HepG2 (cell line): ENCODE data around the gene CGA. TPM values are rescaled to one million over a fixed set of nuclear protein-coding genes. Genes with fewer than 3 reads are reported as not detected.

Source experiments
- ATF7 ChIP-seq, 2 experiments: fragments of 450-650 bp in 1 of 2; sonication (generic) in 1 of 2; formaldehyde crosslinking in 1 of 2; IDR thresholded peaks; 2 replicates each; pipeline versions ENCODE4 v1.4.0 to v1.6.1; 2016 to 2020; ENCODE audit warnings: antibody characterized with exemption in 1 of 2, mild to moderate bottlenecking in 1 of 2, missing genetic modification reagents in 1 of 2
- KDM5A ChIP-seq: fragments of 200-600 bp; sonication (generic); IDR thresholded peaks from 2 replicates; pipeline ENCODE4 v1.7.0; 2018; ENCODE audit warnings: antibody characterized with exemption, mild to moderate bottlenecking, low read length, borderline replicate concordance
- NFE2L2 ChIP-seq: fragments of 150-350 bp; IDR thresholded peaks from 2 replicates; pipeline ENCODE4 v1.6.1; 2014; ENCODE audit warnings: low read length
- ZNF780A ChIP-seq: sonication (generic); formaldehyde crosslinking; IDR thresholded peaks from 2 replicates; pipeline ENCODE4 v1.8.0; 2022; ENCODE audit warnings: mild to moderate bottlenecking, missing genetic modification reagents, moderate library complexity
- polyA plus RNA-seq, 8 experiments: library from polyadenylated mRNA; depleted of rRNA in 3 of 8; stranded (reverse) in 7 of 8; unstranded in 1 of 8; fragments of >200 nt; fragmentation: Illumina TruSeq in 4 of 8; extraction: Trizol in 4 of 8; gene quantifications; 2 replicates each; pipeline versions ENCODE4 v1.2.1 to v1.2.3, GENCODE V29; 2011 to 2016; ENCODE audit warnings: low read depth in 4 of 8, missing spikeins in 1 of 8, mixed read lengths in 1 of 8; ENCODE audit not compliant: insufficient read depth in 1 of 8
- total RNA-seq, 5 experiments: library from RNA; depleted of rRNA; stranded (reverse); fragments of >200 nt; fragmentation: Illumina TruSeq; extraction: Trizol; gene quantifications; 2 replicates each; pipeline ENCODE4 v1.2.3, GENCODE V29; 2016; ENCODE audit warnings: low read depth in 1 of 5
- TF ChIP-seq, protein P1 (sequence below): sonication (generic); formaldehyde crosslinking; IDR thresholded peaks from 2 replicates; pipeline ENCODE4 v1.4.0; 2020; ENCODE audit warnings: missing genetic modification reagents, borderline replicate concordance
- TF ChIP-seq, protein P2 (sequence below), 2 experiments: fragments of 450-650 bp in 1 of 2; sonication (generic) in 1 of 2; formaldehyde crosslinking in 1 of 2; IDR thresholded peaks; 2 replicates each; pipeline versions ENCODE4 v1.6.1 to v1.8.0; 2016 to 2022; ENCODE audit warnings: antibody characterized with exemption in 1 of 2, mild to moderate bottlenecking in 1 of 2, missing genetic modification reagents in 1 of 2

Gene CGA
- total and polyA plus RNA-seq, 2 of the 13 experiments (the other 11 are each of a cell fraction or from before 2014, with no cell fraction given), result 0.09 TPM; not detected in 1

DNA sequence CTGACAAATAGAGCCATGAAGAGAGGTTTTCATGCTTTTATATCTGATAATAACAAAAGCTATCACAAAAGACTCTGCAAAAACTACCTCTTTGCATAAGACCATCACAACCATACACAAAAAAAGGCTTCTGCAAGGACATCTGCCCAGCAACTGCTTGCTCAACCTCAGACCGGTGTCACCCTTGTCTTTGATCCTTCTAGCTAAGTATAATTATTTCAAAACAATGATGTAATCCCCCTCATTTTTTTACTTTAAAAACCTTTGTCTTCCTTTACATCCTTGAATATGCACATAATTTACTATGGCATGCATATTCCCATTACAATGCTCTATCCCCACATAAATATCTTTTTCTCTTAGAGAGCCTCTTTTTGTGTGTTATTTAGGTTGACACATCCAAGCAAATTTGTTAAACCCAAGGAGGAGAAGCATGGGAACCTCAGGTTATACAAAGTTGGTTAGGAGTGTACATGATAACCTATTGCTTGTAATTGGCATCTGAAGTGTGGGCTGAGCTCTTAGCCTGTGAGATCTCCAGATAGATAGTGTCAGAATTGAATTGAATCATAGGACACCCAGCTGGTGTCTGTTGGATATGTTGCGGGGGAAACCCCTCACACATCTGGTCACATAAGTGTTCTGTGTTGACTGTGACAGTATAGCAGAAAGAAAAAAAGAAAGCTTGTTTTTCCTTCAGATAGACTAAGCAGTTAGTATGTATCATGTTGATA is 20.7 kb upstream of the CGA start (continued):
- TF ChIP-seq, protein P1, sequence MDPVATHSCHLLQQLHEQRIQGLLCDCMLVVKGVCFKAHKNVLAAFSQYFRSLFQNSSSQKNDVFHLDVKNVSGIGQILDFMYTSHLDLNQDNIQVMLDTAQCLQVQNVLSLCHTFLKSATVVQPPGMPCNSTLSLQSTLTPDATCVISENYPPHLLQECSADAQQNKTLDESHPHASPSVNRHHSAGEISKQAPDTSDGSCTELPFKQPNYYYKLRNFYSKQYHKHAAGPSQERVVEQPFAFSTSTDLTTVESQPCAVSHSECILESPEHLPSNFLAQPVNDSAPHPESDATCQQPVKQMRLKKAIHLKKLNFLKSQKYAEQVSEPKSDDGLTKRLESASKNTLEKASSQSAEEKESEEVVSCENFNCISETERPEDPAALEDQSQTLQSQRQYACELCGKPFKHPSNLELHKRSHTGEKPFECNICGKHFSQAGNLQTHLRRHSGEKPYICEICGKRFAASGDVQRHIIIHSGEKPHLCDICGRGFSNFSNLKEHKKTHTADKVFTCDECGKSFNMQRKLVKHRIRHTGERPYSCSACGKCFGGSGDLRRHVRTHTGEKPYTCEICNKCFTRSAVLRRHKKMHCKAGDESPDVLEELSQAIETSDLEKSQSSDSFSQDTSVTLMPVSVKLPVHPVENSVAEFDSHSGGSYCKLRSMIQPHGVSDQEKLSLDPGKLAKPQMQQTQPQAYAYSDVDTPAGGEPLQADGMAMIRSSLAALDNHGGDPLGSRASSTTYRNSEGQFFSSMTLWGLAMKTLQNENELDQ (CRISPR knock-in tag), result no peak
- TF ChIP-seq NFE2L2 (no peak), ATF7 (IDR thresholded peaks at IDR 0.05) (peak; percentile 56), ATF7 (CRISPR knock-in tag; IDR thresholded peaks at IDR 0.05) (no peak), ZNF780A (CRISPR knock-in tag) (no peak), KDM5A (no peak)
- TF ChIP-seq, protein P2, sequence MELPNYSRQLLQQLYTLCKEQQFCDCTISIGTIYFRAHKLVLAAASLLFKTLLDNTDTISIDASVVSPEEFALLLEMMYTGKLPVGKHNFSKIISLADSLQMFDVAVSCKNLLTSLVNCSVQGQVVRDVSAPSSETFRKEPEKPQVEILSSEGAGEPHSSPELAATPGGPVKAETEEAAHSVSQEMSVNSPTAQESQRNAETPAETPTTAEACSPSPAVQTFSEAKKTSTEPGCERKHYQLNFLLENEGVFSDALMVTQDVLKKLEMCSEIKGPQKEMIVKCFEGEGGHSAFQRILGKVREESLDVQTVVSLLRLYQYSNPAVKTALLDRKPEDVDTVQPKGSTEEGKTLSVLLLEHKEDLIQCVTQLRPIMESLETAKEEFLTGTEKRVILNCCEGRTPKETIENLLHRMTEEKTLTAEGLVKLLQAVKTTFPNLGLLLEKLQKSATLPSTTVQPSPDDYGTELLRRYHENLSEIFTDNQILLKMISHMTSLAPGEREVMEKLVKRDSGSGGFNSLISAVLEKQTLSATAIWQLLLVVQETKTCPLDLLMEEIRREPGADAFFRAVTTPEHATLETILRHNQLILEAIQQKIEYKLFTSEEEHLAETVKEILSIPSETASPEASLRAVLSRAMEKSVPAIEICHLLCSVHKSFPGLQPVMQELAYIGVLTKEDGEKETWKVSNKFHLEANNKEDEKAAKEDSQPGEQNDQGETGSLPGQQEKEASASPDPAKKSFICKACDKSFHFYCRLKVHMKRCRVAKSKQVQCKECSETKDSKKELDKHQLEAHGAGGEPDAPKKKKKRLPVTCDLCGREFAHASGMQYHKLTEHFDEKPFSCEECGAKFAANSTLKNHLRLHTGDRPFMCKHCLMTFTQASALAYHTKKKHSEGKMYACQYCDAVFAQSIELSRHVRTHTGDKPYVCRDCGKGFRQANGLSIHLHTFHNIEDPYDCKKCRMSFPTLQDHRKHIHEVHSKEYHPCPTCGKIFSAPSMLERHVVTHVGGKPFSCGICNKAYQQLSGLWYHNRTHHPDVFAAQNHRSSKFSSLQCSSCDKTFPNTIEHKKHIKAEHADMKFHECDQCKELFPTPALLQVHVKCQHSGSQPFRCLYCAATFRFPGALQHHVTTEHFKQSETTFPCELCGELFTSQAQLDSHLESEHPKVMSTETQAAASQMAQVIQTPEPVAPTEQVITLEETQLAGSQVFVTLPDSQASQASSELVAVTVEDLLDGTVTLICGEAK (IDR thresholded peaks at IDR 0.05), result no peak
- TF ChIP-seq, protein P2 (CRISPR knock-in tag; IDR thresholded peaks at IDR 0.05), result no peak
